IMR-90 (cell line): ENCODE results near the gene COX4I1. TPM values are rescaled to one million over a fixed set of nuclear protein-coding genes. Genes with fewer than 3 reads are reported as not detected.

Experiments
- ATAC-seq: fragments of 200-7000 bp; cut with Tn5 transposase; 2 replicates; pipeline ENCODE4 v1.9.1; 2020; ENCODE audit warnings: low read depth, mild to moderate bottlenecking, moderate library complexity
- BruUV-seq: library from RNA; stranded (reverse); fragments of 400-500 nt; replicated peaks from 2 replicates; lab custom pipeline; 2021; lab: Mats Ljungman, UMichigan
- CTCF ChIA-PET: fragments of 300-600 bp; formaldehyde crosslinking; extraction: SDS; loops from one replicate; lab custom pipeline; 2021; ENCODE audit warnings: antibody characterized with exemption; lab: Yijun Ruan, JAX
- POLR2A ChIA-PET: fragments of 300-600 bp; sonication (Branson Sonifier 250); formaldehyde crosslinking; loops from one replicate; lab custom pipeline; 2022; ENCODE audit warnings: antibody characterized with exemption; ENCODE audit not compliant: unreplicated experiment; lab: Charles Lee
- DNase-seq: peaks from one replicate; pipeline ENCODE4 v3.0.0; 2013
- H2AFZ ChIP-seq: replicated peaks from 2 replicates; pipeline ENCODE3; 2013; ENCODE audit warnings: low read length, mild to moderate bottlenecking; ENCODE audit not compliant: poor library complexity
- H2AK5ac ChIP-seq: 2 replicates; pipeline ENCODE4 v1.6.1; 2013; ENCODE audit warnings: low read depth, low read length, inconsistent platforms
- H2AK9ac ChIP-seq: replicated peaks from 2 replicates; pipeline ENCODE3; 2013; ENCODE audit warnings: mild to moderate bottlenecking, low read depth, low read length, moderate library complexity; ENCODE audit not compliant: poor library complexity
- H2BK120ac ChIP-seq: 2 replicates; pipeline ENCODE4 v1.6.1; 2013; ENCODE audit warnings: low read depth, low read length, inconsistent platforms
- H2BK15ac ChIP-seq: 3 replicates; pipeline ENCODE4 v1.6.1; 2013; ENCODE audit warnings: low read depth, low read length, inconsistent platforms
- H2BK20ac ChIP-seq: 2 replicates; pipeline ENCODE4 v1.6.1; 2013; ENCODE audit warnings: low read depth, mild to moderate bottlenecking, inconsistent platforms, low read length, moderate library complexity
- H2BK5ac ChIP-seq: 2 replicates; pipeline ENCODE4 v1.6.1; 2013; ENCODE audit warnings: mild to moderate bottlenecking, low read depth, low read length, inconsistent platforms; ENCODE audit not compliant: poor library complexity, severe bottlenecking
- H3K14ac ChIP-seq: replicated peaks from 2 replicates; pipeline ENCODE4 v1.6.1; 2013; ENCODE audit warnings: low read depth, low read length, inconsistent platforms
- H3K18ac ChIP-seq: 2 replicates; pipeline ENCODE4 v1.6.1; 2013; ENCODE audit warnings: low read depth, low read length, control low read depth
- H3K23ac ChIP-seq: 2 replicates; pipeline ENCODE4 v1.6.1; 2013; ENCODE audit warnings: low read depth, low read length, inconsistent platforms
- H3K27ac ChIP-seq: 2 replicates; pipeline ENCODE4 v1.5.1; 2013; ENCODE audit warnings: mild to moderate bottlenecking, control low read depth, low read length; ENCODE audit not compliant: insufficient read depth
- H3K27me3 ChIP-seq: 2 replicates; pipeline ENCODE4 v1.6.1; 2013; ENCODE audit warnings: low read length; ENCODE audit not compliant: control insufficient read depth, insufficient read depth
- H3K36me3 ChIP-seq: 2 replicates; pipeline ENCODE4 v1.6.1; 2013; ENCODE audit warnings: low read length, mixed read lengths; ENCODE audit not compliant: control insufficient read depth, insufficient read depth
- H3K4ac ChIP-seq: 2 replicates; pipeline ENCODE4 v1.6.1; 2013; ENCODE audit warnings: low read depth, low read length, inconsistent platforms
- H3K4me1 ChIP-seq: 2 replicates; pipeline ENCODE4 v1.6.1; 2013; ENCODE audit warnings: low read length, mixed read lengths; ENCODE audit not compliant: control insufficient read depth, insufficient read depth
- H3K4me2 ChIP-seq: 2 replicates; pipeline ENCODE4 v1.6.1; 2013; ENCODE audit warnings: low read depth, mild to moderate bottlenecking, control low read depth, low read length, moderate library complexity
- H3K4me3 ChIP-seq: 2 replicates; pipeline ENCODE4 v1.5.1; 2013; ENCODE audit warnings: low read depth, mild to moderate bottlenecking, control low read depth, low read length, moderate library complexity; ENCODE audit not compliant: insufficient read depth
- H3K56ac ChIP-seq: 2 replicates; pipeline ENCODE4 v1.6.1; 2013; ENCODE audit warnings: low read length, inconsistent platforms; ENCODE audit not compliant: insufficient read depth; ENCODE audit errors: extremely low read depth
- H3K79me1 ChIP-seq, 2 experiments: 2 replicates each; pipeline ENCODE4 v1.6.1; 2013; ENCODE audit warnings: low read length in 2 of 2, inconsistent platforms in 1 of 2, low read depth in 1 of 2
- H3K9ac ChIP-seq: 2 replicates; pipeline ENCODE4 v1.6.1; 2013; ENCODE audit warnings: low read depth, low read length, control low read depth
- H3K9me1 ChIP-seq: 2 replicates; pipeline ENCODE4 v1.6.1; 2013; ENCODE audit warnings: low read length, inconsistent platforms; ENCODE audit not compliant: insufficient read depth
- H3K9me3 ChIP-seq: 2 replicates; pipeline ENCODE4 v1.6.1; 2013; ENCODE audit warnings: low read length; ENCODE audit not compliant: control insufficient read depth, insufficient read depth
- H4K20me1 ChIP-seq: 2 replicates; pipeline ENCODE4 v1.6.1; 2013; ENCODE audit warnings: low read length, inconsistent platforms; ENCODE audit not compliant: insufficient read depth
- H4K5ac ChIP-seq: 2 replicates; pipeline ENCODE4 v1.6.1; 2013; ENCODE audit warnings: mild to moderate bottlenecking, low read depth, low read length, control low read depth
- H4K8ac ChIP-seq, 2 experiments: 2 replicates each; pipeline ENCODE4 v1.6.1; 2013; ENCODE audit warnings: low read depth in 2 of 2, low read length in 2 of 2, control low read depth in 1 of 2, inconsistent platforms in 1 of 2
- H4K91ac ChIP-seq: 2 replicates; pipeline ENCODE4 v1.6.1; 2013; ENCODE audit warnings: low read depth, low read length, inconsistent platforms; ENCODE audit not compliant: insufficient read depth
- MAFK ChIP-seq: IDR thresholded peaks from 2 replicates; pipeline ENCODE4 v1.6.1; 2012; ENCODE audit warnings: low read depth, low read length, improper control_type of control experiment
- POLR2A ChIP-seq: IDR thresholded peaks from 2 replicates; pipeline ENCODE4 v1.6.1; 2012; ENCODE audit warnings: mild to moderate bottlenecking, low read depth, low read length
- RFX5 ChIP-seq: IDR thresholded peaks from 2 replicates; pipeline ENCODE4 v1.8.0; 2012; ENCODE audit warnings: low read depth, mild to moderate bottlenecking, low read length, moderate library complexity
- SMC3 ChIP-seq: fragments of 150-350 bp; IDR thresholded peaks from 2 replicates; pipeline ENCODE4 v1.6.1; 2016; ENCODE audit warnings: low read depth, mild to moderate bottlenecking, antibody characterized with exemption, low read length, moderate library complexity
- WGBS, 2 experiments: methylation state at CpG; one replicate each; pipeline versions ENCODE4 v1.1.5 to v1.1.7; 2013; ENCODE audit warnings: missing lambda C conversion rate in 2 of 2; ENCODE audit not compliant: insufficient read length in 1 of 2; ENCODE audit errors: extremely low coverage in 2 of 2; 5-methylcytosine and 5-hydroxymethylcytosine counted together
- dilution Hi-C: fragments of 300-500 bp; cut with HindIII; formaldehyde crosslinking; loops from one replicate; pipeline ENCODE4 v1.14.3; 2018; ENCODE audit warnings: low sequenced_read_pairs; ENCODE audit not compliant: unreplicated experiment
- in situ Hi-C: fragments of 300-500 bp; cut with MboI; formaldehyde crosslinking; loops from 3 replicates; pipeline ENCODE4 v1.14.3; 2019; ENCODE audit warnings: low sequenced_read_pairs, inconsistent platforms, mixed read lengths
- intact Hi-C: fragments of 100-400 bp; cut with micrococcal nuclease; formaldehyde crosslinking; loops from 2 replicates; pipeline ENCODE4 v1.10.0; 2022
- polyA plus RNA-seq, 3 experiments: library from polyadenylated mRNA; depleted of rRNA; stranded (reverse); fragments of >200 nt; gene quantifications; 2 replicates each; pipeline ENCODE4 v1.2.3, GENCODE V29; 2012; ENCODE audit warnings: low replicate concordance in 1 of 3
- total RNA-seq: library from RNA; depleted of rRNA; stranded (reverse); fragments of >200 nt; gene quantifications from 2 replicates; pipeline ENCODE4 v1.2.3, GENCODE V29; 2012
- TF ChIP-seq, protein P1 (sequence below): fragments of 150-350 bp; IDR thresholded peaks from 2 replicates; pipeline ENCODE4 v1.6.1; 2017; ENCODE audit warnings: mild to moderate bottlenecking, antibody characterized with exemption, low read length, low read depth

The COX4I1 gene
- total and polyA plus RNA-seq, 2 of the 4 experiments (the other 2 are of a cell fraction): 397 to 700 TPM

DNA sequence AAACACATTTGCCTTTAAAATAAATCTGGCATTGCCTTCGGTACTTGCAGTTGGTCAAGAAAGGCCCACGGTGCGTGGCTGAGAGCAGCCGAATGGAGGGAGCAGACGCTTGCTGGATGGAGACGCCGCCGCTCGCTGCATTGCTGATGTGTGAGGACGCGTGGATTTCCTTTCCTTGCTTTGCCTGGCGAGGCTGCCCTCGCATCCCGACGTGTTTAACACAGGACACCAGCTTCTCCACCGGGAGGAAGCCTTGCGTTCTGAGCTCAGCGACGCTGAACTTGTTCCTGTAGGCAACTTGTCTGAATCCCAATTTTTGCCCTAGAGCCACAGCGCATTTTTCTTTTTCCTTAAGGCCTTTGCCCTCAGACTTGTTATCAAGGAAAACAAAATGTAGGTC, 45.8 kb downstream of the COX4I1 start:
- Histone ChIP-seq H4K8ac (no peak overlapping the region), H2BK120ac (no peak overlapping the region), H3K18ac (no peak overlapping the region), H3K9ac (no peak overlapping the region), H2AK9ac (no peak overlapping the region), H3K4ac (no peak overlapping the region), H3K79me1 (no peaks in the 10 kb centered on the region), H3K56ac (no peak overlapping the region), H2BK5ac (no peak overlapping the region), H3K4me3 (no peak overlapping the region), H4K91ac (no peak overlapping the region), H3K9me3 (peaks cover 5% of the 10 kb centered on the region), H2BK15ac (no peak overlapping the region), H3K36me3 (no peaks in the 10 kb centered on the region), H2AK5ac (no peak overlapping the region), H3K4me2 (no peak overlapping the region; the same call in 1 of the 2 replicates), H3K23ac (no peak overlapping the region), H4K20me1 (no peaks in the 10 kb centered on the region), H3K27ac (no peak overlapping the region), H3K9me1 (no peaks in the 10 kb centered on the region), H3K14ac (no peak overlapping the region), H2BK20ac (no peak overlapping the region), H3K4me1 (no peaks in the 10 kb centered on the region; the same call in 1 of the 2 replicates), H2AFZ (peak overlapping the region; percentile 52), H4K5ac (no peak overlapping the region), H3K27me3 (peaks cover 80% of the 10 kb centered on the region)
- in situ Hi-C loops: no loop called here
- dilution Hi-C loops: no loop called here
- intact Hi-C loops: no loop called here
- DNase-seq (no peak), ATAC-seq (0 out of 2 replicates have a peak, but pooled peaks have one; percentile 48)
- POLR2A ChIA-PET: no interaction called here
- no TSS peak for BruUV-seq
- TF ChIP-seq POLR2A: no peak
- TF ChIP-seq RFX5: no peak
- TF ChIP-seq MAFK: no peak
- no peak for TF ChIP-seq SMC3
- TF ChIP-seq, protein P1, sequence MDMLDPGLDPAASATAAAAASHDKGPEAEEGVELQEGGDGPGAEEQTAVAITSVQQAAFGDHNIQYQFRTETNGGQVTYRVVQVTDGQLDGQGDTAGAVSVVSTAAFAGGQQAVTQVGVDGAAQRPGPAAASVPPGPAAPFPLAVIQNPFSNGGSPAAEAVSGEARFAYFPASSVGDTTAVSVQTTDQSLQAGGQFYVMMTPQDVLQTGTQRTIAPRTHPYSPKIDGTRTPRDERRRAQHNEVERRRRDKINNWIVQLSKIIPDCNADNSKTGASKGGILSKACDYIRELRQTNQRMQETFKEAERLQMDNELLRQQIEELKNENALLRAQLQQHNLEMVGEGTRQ: no peak
- CTCF ChIA-PET: no interaction called here
- WGBS, 2 experiments: 19% methylated on average over 15 of the region's 20 CpGs; no CpG with 5 or more reads in 1 of the 2 experiments
